SU-DHL-6 (cell line): Measurements from ENCODE around the gene GATA3.

ENCODE experiments used
- H2AFZ ChIP-seq: fragments of 200-600 bp; sonication (generic); 2 replicates; pipeline ENCODE4 v1.6.1; 2014; ENCODE audit warnings: low read depth, mild to moderate bottlenecking, moderate library complexity, mixed read lengths, antibody characterized with exemption, low read length; ENCODE audit not compliant: severe bottlenecking
- H3F3A ChIP-seq: fragments of 200-600 bp; shearing (Covaris generic); 2 replicates; pipeline ENCODE4 v1.6.0; 2016; ENCODE audit warnings: antibody characterized with exemption, mild to moderate bottlenecking; ENCODE audit not compliant: insufficient read depth
- H3K27ac ChIP-seq: fragments of 200-600 bp; sonication (generic); 2 replicates; pipeline ENCODE4 v1.5.1; 2016; ENCODE audit warnings: low read depth, mild to moderate bottlenecking, low read length, moderate library complexity, mixed read lengths
- H3K27me3 ChIP-seq: fragments of 200-600 bp; sonication (generic), shearing (Covaris generic); 2 replicates; pipeline ENCODE4 v1.6.0; 2014; ENCODE audit warnings: mild to moderate bottlenecking, low read length
- H3K36me3 ChIP-seq: fragments of 200-600 bp; sonication (generic); 2 replicates; pipeline ENCODE4 v1.6.1; 2014; ENCODE audit warnings: mild to moderate bottlenecking, low read length, mixed read lengths
- H3K4me2 ChIP-seq: fragments of 300-600, 200-600 bp; shearing (Covaris generic), sonication (generic); 2 replicates; pipeline ENCODE4 v1.6.0; 2014; ENCODE audit warnings: low read length, low read depth, mild to moderate bottlenecking; ENCODE audit not compliant: poor library complexity, severe bottlenecking
- H3K4me3 ChIP-seq: fragments of 200-600 bp; sonication (generic); 2 replicates; pipeline ENCODE4 v1.5.1; 2014; ENCODE audit warnings: antibody characterized with exemption, low read length, mild to moderate bottlenecking, mixed read lengths; ENCODE audit not compliant: insufficient read depth, poor library complexity, severe bottlenecking
- H3K79me2 ChIP-seq: fragments of 200-600 bp; sonication (generic); 2 replicates; pipeline ENCODE4 v1.6.1; 2014; ENCODE audit warnings: mild to moderate bottlenecking, low read length, moderate library complexity; ENCODE audit not compliant: insufficient read depth
- H3K9ac ChIP-seq: fragments of 200-600 bp; sonication (generic); 2 replicates; pipeline ENCODE4 v1.7.0; 2014; ENCODE audit warnings: mild to moderate bottlenecking, low read length
- H3K9me2 ChIP-seq: fragments of 200-600 bp; sonication (generic); replicated peaks from 2 replicates; pipeline ENCODE4 v1.6.1; 2014; ENCODE audit warnings: low read length; ENCODE audit not compliant: insufficient read depth
- H3K9me3 ChIP-seq: fragments of 200-600 bp; sonication (generic); 2 replicates; pipeline ENCODE4 v1.6.1; 2014; ENCODE audit warnings: low read length, mixed read lengths; ENCODE audit not compliant: insufficient read depth
- H4K20me1 ChIP-seq: fragments of 200-600 bp; sonication (generic); 2 replicates; pipeline ENCODE4 v1.6.1; 2014; ENCODE audit warnings: low read depth, mild to moderate bottlenecking, antibody characterized with exemption, low read length, moderate library complexity, mixed read lengths
- EZH2phosphoT487 ChIP-seq: fragments of 200-600 bp; sonication (generic), shearing (Covaris generic); conservative IDR thresholded peaks from 2 replicates; pipeline ENCODE4 v1.6.1; 2018; ENCODE audit warnings: mild to moderate bottlenecking, antibody characterized with exemption, low read length, moderate library complexity, mixed read lengths
- TF ChIP-seq, protein P1 (sequence below): fragments of 200-600 bp; sonication (generic); IDR thresholded peaks from one replicate; pipeline ENCODE4 v1.5.1; 2017; ENCODE audit warnings: antibody characterized with exemption, mild to moderate bottlenecking, low read length, moderate library complexity; ENCODE audit not compliant: insufficient read depth, poor library complexity, severe bottlenecking

Gene GATA3

DNA sequence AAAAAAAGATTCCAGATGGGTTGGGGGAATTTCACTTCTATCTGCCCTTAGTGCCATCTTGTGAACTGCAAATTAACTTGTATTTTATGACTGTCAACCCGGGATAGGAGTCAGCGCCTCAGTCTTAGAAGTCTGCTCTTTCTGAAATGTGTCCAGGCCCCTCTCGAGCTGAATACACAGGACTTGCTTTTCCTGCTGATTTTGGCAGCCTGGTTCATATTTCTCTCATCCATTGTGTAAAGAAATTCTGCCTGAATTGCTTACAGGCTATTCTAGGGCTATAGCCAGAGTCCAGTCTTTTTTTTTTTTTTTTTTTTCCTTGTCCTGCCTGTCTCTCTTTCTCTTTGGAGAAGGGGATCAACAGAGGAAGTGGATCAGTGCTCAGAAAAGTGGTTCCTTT lies 24.6 kb downstream of the GATA3 start:
- Histone ChIP-seq H3K9ac (no peak overlapping the region), H3K27me3 (no peaks in the 10 kb centered on the region), H3F3A (no peaks in the 10 kb centered on the region), H3K4me3 (no peak overlapping the region), H3K9me3 (no peaks in the 10 kb centered on the region), H3K4me2 (no peak overlapping the region), H2AFZ (no peak overlapping the region), H3K36me3 (no peaks in the 10 kb centered on the region), H3K79me2 (no peaks in the 10 kb centered on the region), H3K27ac (no peak overlapping the region), H3K9me2 (no peaks in the 10 kb centered on the region), H4K20me1 (no peaks in the 10 kb centered on the region)
- TF ChIP-seq EZH2phosphoT487: no peak
- TF ChIP-seq, protein P1, sequence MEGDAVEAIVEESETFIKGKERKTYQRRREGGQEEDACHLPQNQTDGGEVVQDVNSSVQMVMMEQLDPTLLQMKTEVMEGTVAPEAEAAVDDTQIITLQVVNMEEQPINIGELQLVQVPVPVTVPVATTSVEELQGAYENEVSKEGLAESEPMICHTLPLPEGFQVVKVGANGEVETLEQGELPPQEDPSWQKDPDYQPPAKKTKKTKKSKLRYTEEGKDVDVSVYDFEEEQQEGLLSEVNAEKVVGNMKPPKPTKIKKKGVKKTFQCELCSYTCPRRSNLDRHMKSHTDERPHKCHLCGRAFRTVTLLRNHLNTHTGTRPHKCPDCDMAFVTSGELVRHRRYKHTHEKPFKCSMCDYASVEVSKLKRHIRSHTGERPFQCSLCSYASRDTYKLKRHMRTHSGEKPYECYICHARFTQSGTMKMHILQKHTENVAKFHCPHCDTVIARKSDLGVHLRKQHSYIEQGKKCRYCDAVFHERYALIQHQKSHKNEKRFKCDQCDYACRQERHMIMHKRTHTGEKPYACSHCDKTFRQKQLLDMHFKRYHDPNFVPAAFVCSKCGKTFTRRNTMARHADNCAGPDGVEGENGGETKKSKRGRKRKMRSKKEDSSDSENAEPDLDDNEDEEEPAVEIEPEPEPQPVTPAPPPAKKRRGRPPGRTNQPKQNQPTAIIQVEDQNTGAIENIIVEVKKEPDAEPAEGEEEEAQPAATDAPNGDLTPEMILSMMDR: no peak

DNA sequence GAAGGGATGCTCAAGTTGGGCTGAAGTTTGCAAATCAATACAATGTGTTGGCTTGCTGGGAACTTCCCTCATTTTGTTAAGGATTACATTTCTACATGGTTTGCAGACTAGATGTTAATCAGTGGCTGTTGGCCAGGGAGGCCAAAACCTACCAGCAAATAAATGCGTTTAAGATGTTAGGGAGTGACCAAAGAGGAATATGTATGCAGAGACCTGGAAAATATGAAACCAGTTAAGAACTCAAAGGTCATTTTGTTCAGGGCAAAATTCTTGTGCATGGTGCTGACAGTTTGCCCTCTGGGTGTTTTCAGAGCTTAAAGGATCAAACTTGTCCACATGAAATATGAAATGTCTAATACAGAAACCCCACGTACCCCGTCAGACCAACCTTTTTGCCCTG lies 30.3 kb downstream of the GATA3 start:
- H3K27ac ChIP-seq: no peak overlapping the region
- no peak overlapping the region for H3K9ac ChIP-seq
- H3K27me3 ChIP-seq: no peaks in the 10 kb centered on the region
- no peaks in the 10 kb centered on the region for H3K79me2 ChIP-seq
- H3K4me3 ChIP-seq: no peak overlapping the region
- TF ChIP-seq, protein P1: no peak
- TF ChIP-seq EZH2phosphoT487: no peak
- no peaks in the 10 kb centered on the region for H3K9me3 ChIP-seq
- no peaks in the 10 kb centered on the region for H3F3A ChIP-seq
- no peaks in the 10 kb centered on the region for H4K20me1 ChIP-seq
- H3K4me2 ChIP-seq: no peak overlapping the region
- no peaks in the 10 kb centered on the region for H3K36me3 ChIP-seq
- H3K9me2 ChIP-seq: no peaks in the 10 kb centered on the region
- H2AFZ ChIP-seq: no peak overlapping the region

DNA sequence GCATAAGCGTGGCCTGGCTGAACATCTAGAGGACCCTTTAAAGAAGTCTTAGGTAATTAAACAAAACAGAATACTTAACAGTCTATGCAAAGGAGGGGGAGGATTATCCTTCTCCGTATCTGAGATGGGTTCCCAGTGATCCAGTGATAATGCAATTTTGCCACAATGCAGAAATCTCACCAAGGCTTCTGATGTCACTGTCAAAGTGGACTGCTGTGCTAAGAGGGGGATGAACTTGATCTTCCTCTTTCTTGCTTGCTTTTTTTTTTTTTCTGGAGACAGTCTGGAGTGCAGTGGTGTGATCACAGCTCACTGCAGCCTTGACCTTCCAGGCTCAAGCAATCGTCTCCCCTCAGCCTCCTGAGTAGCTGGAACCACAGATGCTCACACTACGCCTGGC lies 30.8 kb downstream of the GATA3 start:
- Histone ChIP-seq H3K4me2 (no peak overlapping the region), H4K20me1 (no peaks in the 10 kb centered on the region), H3K9ac (no peak overlapping the region), H3K27me3 (no peaks in the 10 kb centered on the region), H2AFZ (no peak overlapping the region), H3K27ac (no peak overlapping the region), H3K79me2 (no peaks in the 10 kb centered on the region), H3K36me3 (no peaks in the 10 kb centered on the region), H3F3A (no peaks in the 10 kb centered on the region), H3K4me3 (no peak overlapping the region), H3K9me3 (no peaks in the 10 kb centered on the region), H3K9me2 (no peaks in the 10 kb centered on the region)
- TF ChIP-seq, protein P1: no peak
- no peak for TF ChIP-seq EZH2phosphoT487

DNA sequence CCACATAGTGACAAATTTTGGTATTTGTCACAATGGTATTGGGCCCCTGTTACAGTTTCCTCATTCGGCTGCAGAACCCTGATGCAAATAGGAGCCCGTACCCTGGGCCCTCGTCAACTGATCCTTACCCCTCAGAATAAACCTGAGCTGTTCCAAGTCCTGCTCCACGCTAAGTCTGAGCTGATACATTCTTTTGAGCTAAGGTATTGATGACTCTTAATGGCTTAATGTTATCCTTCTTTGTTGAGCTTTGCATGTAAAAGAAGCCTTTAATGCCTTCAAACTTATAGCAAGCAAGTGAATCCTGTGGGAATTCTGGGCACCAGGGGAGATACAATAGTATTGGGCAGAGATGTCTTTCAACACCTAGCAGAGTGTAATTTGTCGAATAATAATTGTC lies 31.8 kb downstream of the GATA3 start:
- Histone ChIP-seq H3K9ac (no peak overlapping the region), H3K9me2 (no peaks in the 10 kb centered on the region), H3K4me2 (no peak overlapping the region), H3K36me3 (no peaks in the 10 kb centered on the region), H2AFZ (no peak overlapping the region), H3F3A (no peaks in the 10 kb centered on the region), H3K4me3 (no peak overlapping the region), H3K27ac (no peak overlapping the region), H3K9me3 (no peaks in the 10 kb centered on the region), H4K20me1 (no peaks in the 10 kb centered on the region), H3K79me2 (no peaks in the 10 kb centered on the region), H3K27me3 (no peaks in the 10 kb centered on the region)
- TF ChIP-seq, protein P1: no peak
